SK-N-SH (cell line): ENCODE measurements around the gene TANGO6. TPM values are rescaled to one million over a fixed set of nuclear protein-coding genes. Genes with fewer than 3 reads are reported as not detected.

ENCODE experiments used
- CTCF ChIA-PET: fragments of 300-600, 350-600 bp; formaldehyde crosslinking; extraction: SDS; loops from one replicate; lab custom pipeline; 2021; lab: Yijun Ruan, JAX
- POLR2A ChIA-PET: fragments of 350-600 bp; sonication (Branson Sonifier 250); formaldehyde crosslinking; extraction: SDS; loops from one replicate; lab custom pipeline; 2020; ENCODE audit warnings: antibody characterized with exemption, inconsistent platforms; lab: Yijun Ruan, JAX
- DNase-seq: peaks from one replicate; pipeline ENCODE4 v3.0.0; 2012
- H2AFZ ChIP-seq: fragments of 200-600 bp; sonication (generic); 2 replicates; pipeline ENCODE4 v1.8.1; 2016; ENCODE audit warnings: antibody characterized with exemption, mild to moderate bottlenecking, low read depth
- H3F3A ChIP-seq: fragments of 200-600 bp; sonication (generic); replicated peaks from 2 replicates; pipeline ENCODE3; 2016; ENCODE audit warnings: antibody characterized with exemption, mild to moderate bottlenecking; ENCODE audit not compliant: insufficient read depth
- H3K27ac ChIP-seq, 2 experiments: fragments of 200-500 bp in 1 of 2; fragments of 200-600 bp in 1 of 2; sonication (Bioruptor generic) in 1 of 2; sonication (generic), shearing (Covaris generic) in 1 of 2; 2 replicates each; pipeline versions ENCODE4 v1.5.1 to v1.6.1; 2014 to 2016; ENCODE audit warnings: low read depth in 2 of 2, inconsistent platforms in 1 of 2, low read length in 1 of 2, mild to moderate bottlenecking in 1 of 2, mixed read lengths in 1 of 2
- H3K27me3 ChIP-seq: fragments of 200-600 bp; sonication (generic), shearing (Covaris generic); 2 replicates; pipeline ENCODE4 v1.6.1; 2016; ENCODE audit warnings: mixed run types; ENCODE audit not compliant: insufficient read depth
- H3K36me3 ChIP-seq, 2 experiments: fragments of 200-500 bp in 1 of 2; fragments of 200-600 bp in 1 of 2; sonication (Bioruptor generic) in 1 of 2; sonication (generic) in 1 of 2; replicated peaks in 1 of 2; 2 replicates each; pipeline versions ENCODE3 to v1.5.1; 2014 to 2016; ENCODE audit warnings: low read length in 1 of 2, mild to moderate bottlenecking in 1 of 2; ENCODE audit not compliant: insufficient read depth in 2 of 2, control insufficient read depth in 1 of 2
- H3K4me1 ChIP-seq, 2 experiments: fragments of 200-500 bp in 1 of 2; fragments of 200-600 bp in 1 of 2; sonication (Bioruptor generic) in 1 of 2; sonication (generic), shearing (Covaris generic) in 1 of 2; 2 replicates each; pipeline versions ENCODE4 v1.5.1 to v1.6.1; 2014 to 2016; ENCODE audit warnings: low read depth in 1 of 2, low read length in 1 of 2, mixed run types in 1 of 2; ENCODE audit not compliant: insufficient read depth in 2 of 2, control insufficient read depth in 1 of 2
- H3K4me2 ChIP-seq: fragments of 200-600 bp; sonication (generic), shearing (Covaris generic); 2 replicates; pipeline ENCODE4 v1.6.1; 2017; ENCODE audit warnings: mixed run types
- H3K4me3 ChIP-seq, 2 experiments: fragments of 200-500 bp in 1 of 2; fragments of 200-600 bp in 1 of 2; sonication (Bioruptor generic) in 1 of 2; sonication (generic), shearing (Covaris generic) in 1 of 2; 2 replicates each; pipeline versions ENCODE4 v1.5.1 to v1.8.1; 2014 to 2016; ENCODE audit warnings: low read depth in 2 of 2, inconsistent platforms in 1 of 2, low read length in 1 of 2, mild to moderate bottlenecking in 1 of 2, mixed read lengths in 1 of 2, moderate library complexity in 1 of 2
- H3K79me2 ChIP-seq: fragments of 200-600 bp; sonication (generic); 2 replicates; pipeline ENCODE4 v1.8.1; 2017; ENCODE audit warnings: mild to moderate bottlenecking; ENCODE audit not compliant: insufficient read depth
- H3K9ac ChIP-seq: fragments of 200-600 bp; sonication (generic); 2 replicates; pipeline ENCODE4 v1.6.1; 2017; ENCODE audit warnings: mixed run types
- H3K9me2 ChIP-seq: fragments of 200-600 bp; sonication (generic); 2 replicates; pipeline ENCODE4 v1.6.1; 2017; ENCODE audit warnings: mixed run types
- H3K9me3 ChIP-seq: fragments of 200-600 bp; sonication (generic); 2 replicates; pipeline ENCODE4 v1.6.1; 2017; ENCODE audit warnings: mixed run types, mild to moderate bottlenecking, moderate library complexity
- H4K20me1 ChIP-seq: fragments of 200-600 bp; sonication (generic); 2 replicates; pipeline ENCODE4 v1.6.1; 2017; ENCODE audit warnings: mild to moderate bottlenecking, mixed run types; ENCODE audit not compliant: insufficient read depth
- CHD2 ChIP-seq: fragments of 150-350 bp; IDR thresholded peaks from 2 replicates; pipeline ENCODE4 v1.6.1; 2018; ENCODE audit warnings: low read length; ENCODE audit not compliant: partially characterized antibody
- EZH2phosphoT487 ChIP-seq: fragments of 200-600 bp; sonication (generic); IDR thresholded peaks from 2 replicates; pipeline ENCODE4 v1.6.1; 2017; ENCODE audit warnings: low read depth, mixed run types, mild to moderate bottlenecking, antibody characterized with exemption, moderate library complexity, borderline replicate concordance
- FOSL2 ChIP-seq: IDR thresholded peaks from 2 replicates; pipeline ENCODE4 v1.4.0; 2012; ENCODE audit warnings: low read depth, mild to moderate bottlenecking, moderate library complexity, borderline replicate concordance
- FOXJ3 ChIP-seq: sonication (generic); formaldehyde crosslinking; IDR thresholded peaks from 2 replicates; pipeline ENCODE4 v1.5.1; 2020; ENCODE audit warnings: mild to moderate bottlenecking, missing genetic modification reagents
- FOXM1 ChIP-seq: IDR thresholded peaks from 2 replicates; pipeline ENCODE4 v1.4.0; 2012; ENCODE audit warnings: low read depth, mild to moderate bottlenecking
- GABPA ChIP-seq: IDR thresholded peaks from 2 replicates; pipeline ENCODE4 v1.4.0; 2012; ENCODE audit warnings: low read depth, mild to moderate bottlenecking
- GATA2 ChIP-seq: sonication (generic); formaldehyde crosslinking; IDR thresholded peaks from 2 replicates; pipeline ENCODE4 v1.5.0; 2020; ENCODE audit warnings: mild to moderate bottlenecking, missing genetic modification reagents
- POLR2AphosphoS5 ChIP-seq: IDR thresholded peaks from 2 replicates; pipeline ENCODE4 v1.6.1; 2012; ENCODE audit warnings: low read depth, low read length
- RAD21 ChIP-seq: IDR thresholded peaks from 2 replicates; pipeline ENCODE4 v1.6.1; 2012; ENCODE audit warnings: mild to moderate bottlenecking, low read length
- RCOR1 ChIP-seq: fragments of 150-350 bp; IDR thresholded peaks from 2 replicates; pipeline ENCODE4 v1.6.1; 2017; ENCODE audit warnings: antibody characterized with exemption, low read length
- RFX5 ChIP-seq: IDR thresholded peaks from 2 replicates; pipeline ENCODE4 v1.6.1; 2012; ENCODE audit warnings: mild to moderate bottlenecking, improper control_type of control experiment, low read length
- SMC3 ChIP-seq: IDR thresholded peaks from 2 replicates; pipeline ENCODE4 v1.6.1; 2012; ENCODE audit warnings: low read depth, low read length, improper control_type of control experiment
- TAF1 ChIP-seq: IDR thresholded peaks from 2 replicates; pipeline ENCODE4 v1.6.1; 2012; ENCODE audit warnings: low read depth, mild to moderate bottlenecking, low read length, moderate library complexity, borderline replicate concordance
- TCF12 ChIP-seq: IDR thresholded peaks from 2 replicates; pipeline ENCODE4 v1.4.0; 2012
- YY1 ChIP-seq: IDR thresholded peaks from 2 replicates; pipeline ENCODE4 v1.4.0; 2012; ENCODE audit warnings: low read depth, mild to moderate bottlenecking
- WGBS: methylation state at CpG from one replicate; pipeline ENCODE4 v1.1.6; 2017; ENCODE audit warnings: low lambda C conversion rate; 5-methylcytosine and 5-hydroxymethylcytosine counted together
- polyA plus RNA-seq, 3 experiments: library from polyadenylated mRNA; depleted of rRNA; stranded (reverse); fragments of >200 nt; gene quantifications; 2 replicates each; pipeline ENCODE4 v1.2.3, GENCODE V29; 2012
- TF ChIP-seq, protein P1 (sequence below): fragments of 150-350 bp; IDR thresholded peaks from 2 replicates; pipeline ENCODE4 v1.6.1; 2017; ENCODE audit warnings: antibody characterized with exemption, low read length, low read depth, borderline replicate concordance

The TANGO6 gene
- polyA plus RNA-seq, 1 of the 3 experiments (the other 2 are of a cell fraction) = 5.5 TPM

DNA sequence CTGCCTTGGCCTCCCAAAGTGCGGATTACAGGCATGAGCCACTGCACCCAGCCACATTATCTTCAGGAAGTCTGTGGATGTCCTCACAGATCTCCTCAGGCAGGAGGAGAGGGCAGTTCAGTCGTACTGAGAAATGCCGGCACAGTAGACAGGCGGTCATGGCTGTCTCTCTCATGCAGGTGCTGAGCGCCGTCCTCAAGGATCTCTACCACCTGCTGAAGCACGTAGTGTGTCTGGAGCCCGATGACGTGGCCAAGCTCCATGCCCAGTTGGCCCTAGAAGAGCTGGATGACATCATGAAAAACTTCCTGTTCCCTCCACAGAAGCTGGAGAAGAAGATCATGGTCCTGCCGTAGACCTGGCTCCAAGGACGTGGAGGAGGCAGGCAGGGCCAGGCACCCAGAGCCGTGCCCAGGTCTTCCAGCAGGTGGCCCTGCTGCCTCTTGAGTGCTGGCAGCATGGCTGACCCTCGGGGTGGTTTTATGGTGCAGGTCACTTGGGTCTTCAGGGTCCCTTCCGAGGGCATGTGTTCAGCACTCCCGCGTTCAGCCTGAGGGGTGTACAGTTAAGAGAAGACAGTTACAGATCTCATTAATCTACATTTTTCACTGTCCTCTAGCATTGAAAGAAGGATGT, 240.1 kb downstream of the TANGO6 start:
- Histone ChIP-seq H3K9me3 (no peaks in the 10 kb centered on the region), H4K20me1 (no peaks in the 10 kb centered on the region), H3K36me3 (no peaks in the 10 kb centered on the region), H3F3A (peaks cover 7% of the 10 kb centered on the region), H3K4me2 (peak overlapping the region; percentile 59; the same call in 1 of the 2 replicates), H3K4me1 (peaks cover 0 to 11% of the 10 kb centered on the region in 2 experiments; a peak in 2 of 4 replicates), H3K27ac (peak overlapping the region in 1 of 2 experiments; percentile 40; a peak in 1 of 4 replicates), H3K9ac (no peak overlapping the region), H2AFZ (no peak overlapping the region), H3K79me2 (no peaks in the 10 kb centered on the region), H3K9me2 (no peaks in the 10 kb centered on the region), H3K27me3 (no peaks in the 10 kb centered on the region), H3K4me3 (no peak overlapping the region)
- TF ChIP-seq POLR2AphosphoS5 (no peak), RAD21 (0 out of 2 replicates have a peak, but pooled peaks have one; percentile 9)
- DNase-seq = no peak
- ChIA-PET POLR2A (no interaction called here), CTCF (interaction anchor here (0.6 to 1.3 kb wide), 5 partner anchors 11 to 185 kb away, joined by 3 read pairs; no protein-coding TSS in a partner anchor)
- 98% methylated on average over 9 of the region's 16 CpGs for WGBS

DNA sequence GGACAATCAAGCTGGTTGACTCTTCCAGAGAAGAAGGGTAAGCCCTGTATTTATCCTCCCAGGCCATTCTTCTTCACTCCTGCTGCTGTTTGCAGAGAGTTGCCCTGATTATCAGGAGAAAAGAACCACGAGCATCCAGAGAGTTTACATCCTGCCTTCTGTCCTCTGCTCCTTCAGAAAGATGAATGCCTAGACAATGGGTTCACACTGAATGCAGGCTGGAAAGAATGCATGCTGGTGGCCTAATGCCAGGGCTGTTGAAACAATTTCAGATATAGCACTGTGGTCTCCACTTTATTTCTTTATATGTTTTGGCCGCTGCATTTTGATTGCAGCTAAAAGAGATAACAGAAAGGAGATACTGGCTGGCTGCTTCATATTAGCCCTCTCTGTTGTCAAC, 241.0 kb downstream of the TANGO6 start:
- H3K36me3 ChIP-seq = no peaks in the 10 kb centered on the region
- POLR2A ChIA-PET = no interaction called here
- peak; percentile 3; the same call in 1 of the 2 replicates for TF ChIP-seq FOSL2
- TF ChIP-seq FOXM1 = no peak
- 0 out of 2 replicates have a peak, but pooled peaks have one; percentile 8 for TF ChIP-seq TCF12
- no peak for TF ChIP-seq GATA2 (CRISPR knock-in tag)
- no peaks in the 10 kb centered on the region for H3K27me3 ChIP-seq
- H4K20me1 ChIP-seq = no peaks in the 10 kb centered on the region
- H3K4me3 ChIP-seq = no peak overlapping the region
- H3K4me2 ChIP-seq = peak overlapping the region; percentile 59
- H3K79me2 ChIP-seq = no peaks in the 10 kb centered on the region
- CTCF ChIA-PET = interaction anchor here (1.0 to 1.3 kb wide), 3 partner anchors 12 to 182 kb away, joined by 3 to 4 read pairs (median 4); no protein-coding TSS in a partner anchor
- no peak overlapping the region for H3K9ac ChIP-seq
- DNase-seq = no peak
- H3K9me3 ChIP-seq = no peaks in the 10 kb centered on the region
- peaks cover 7% of the 10 kb centered on the region for H3F3A ChIP-seq
- H2AFZ ChIP-seq = no peak overlapping the region
- H3K4me1 ChIP-seq = peaks cover 4 to 11% of the 10 kb centered on the region in 2 experiments; a peak in 3 of 4 replicates
- peak overlapping the region in 1 of 2 experiments; percentile 40; a peak in 2 of 4 replicates for H3K27ac ChIP-seq
- 50% methylated on average over 2 of the region's 2 CpGs for whole genome bisulfite sequencing
- no peaks in the 10 kb centered on the region for H3K9me2 ChIP-seq

DNA sequence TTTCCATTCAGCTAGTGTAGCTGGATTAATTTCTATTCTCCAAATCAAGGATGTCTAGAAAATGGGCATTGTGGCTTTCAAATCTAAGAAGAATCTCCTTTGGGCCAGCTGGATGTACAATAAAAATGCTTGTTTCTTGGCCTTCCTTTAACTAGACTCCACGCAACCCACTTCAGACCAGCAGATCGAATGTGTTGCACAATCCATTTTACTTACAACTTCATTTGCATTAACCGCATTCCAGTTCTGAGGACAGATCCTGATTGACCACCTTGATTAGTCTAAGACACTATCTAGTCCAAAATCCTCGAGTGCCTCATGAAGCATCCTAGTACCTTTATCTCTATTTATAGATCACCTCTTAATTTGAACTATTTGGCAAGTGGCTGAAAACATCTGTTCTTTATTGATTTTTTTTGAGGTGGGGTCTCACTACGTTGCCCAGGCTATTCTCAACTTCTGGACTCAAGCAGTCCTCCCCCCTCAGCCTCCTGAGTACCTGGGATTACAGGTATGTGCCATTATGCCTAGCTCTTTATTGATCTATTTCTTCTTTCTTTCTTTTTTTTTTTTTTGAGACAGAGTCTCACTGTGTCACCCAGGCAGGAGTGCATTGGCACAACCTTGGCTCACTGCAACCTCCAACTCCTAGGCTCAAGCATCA, 241.8 kb downstream of the TANGO6 start:
- no peaks in the 10 kb centered on the region for H3K9me2 ChIP-seq
- no peak overlapping the region for H3K4me2 ChIP-seq
- POLR2A ChIA-PET = interaction anchor here (0.6 kb wide), 1 partner anchor 151 kb away, joined by 3 read pairs; no protein-coding TSS in a partner anchor
- no peaks in the 10 kb centered on the region for H4K20me1 ChIP-seq
- no peak overlapping the region for H3K4me3 ChIP-seq
- no peaks in the 10 kb centered on the region for H3K79me2 ChIP-seq
- H3K36me3 ChIP-seq = no peaks in the 10 kb centered on the region
- no peaks in the 10 kb centered on the region for H3K9me3 ChIP-seq
- no peak for DNase-seq
- H3K27ac ChIP-seq = peak overlapping the region in 1 of 2 experiments; percentile 40; a peak in 1 of 4 replicates
- CTCF ChIA-PET = interaction anchor here (0.6 to 1.3 kb wide), 4 partner anchors 12 to 499 kb away, joined by 3 to 4 read pairs (median 4); no protein-coding TSS in a partner anchor
- H3K4me1 ChIP-seq = peaks cover 11 to 12% of the 10 kb centered on the region in 2 experiments; a peak in 3 of 4 replicates
- H3K9ac ChIP-seq = no peak overlapping the region
- peaks cover 7% of the 10 kb centered on the region for H3F3A ChIP-seq
- 94% methylated on average over 5 of the region's 5 CpGs for WGBS
- no peaks in the 10 kb centered on the region for H3K27me3 ChIP-seq
- no peak overlapping the region for H2AFZ ChIP-seq
- TF ChIP-seq GATA2 (CRISPR knock-in tag) (no peak), RFX5 (no peak), RAD21 (no peak), TAF1 (no peak), GABPA (no peak), RCOR1 (no peak), CHD2 (no peak), YY1 (no peak), POLR2AphosphoS5 (no peak), FOXJ3 (CRISPR knock-in tag) (no peak), EZH2phosphoT487 (no peak), SMC3 (no peak)
- TF ChIP-seq, protein P1, sequence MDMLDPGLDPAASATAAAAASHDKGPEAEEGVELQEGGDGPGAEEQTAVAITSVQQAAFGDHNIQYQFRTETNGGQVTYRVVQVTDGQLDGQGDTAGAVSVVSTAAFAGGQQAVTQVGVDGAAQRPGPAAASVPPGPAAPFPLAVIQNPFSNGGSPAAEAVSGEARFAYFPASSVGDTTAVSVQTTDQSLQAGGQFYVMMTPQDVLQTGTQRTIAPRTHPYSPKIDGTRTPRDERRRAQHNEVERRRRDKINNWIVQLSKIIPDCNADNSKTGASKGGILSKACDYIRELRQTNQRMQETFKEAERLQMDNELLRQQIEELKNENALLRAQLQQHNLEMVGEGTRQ = no peak
- TF ChIP-seq, all 33 proteins: peak for 0
